OCI-M2 (cell line): ENCODE measurements around the gene AP1M2.
A peak's percentile ranks its signal among the peaks of the same experiment; 100 is the strongest.
"Not testable (repeated sequence)": the region's sequence is repeated elsewhere in the genome, so short reads cannot be mapped to it uniquely, and the experiment has no call there.

Source experiments
- DNase-seq: peaks from one replicate; lab custom pipeline; 2025; ENCODE audit not compliant: unreplicated experiment; lab: John Stamatoyannopoulos, UW

Gene AP1M2

DNA sequence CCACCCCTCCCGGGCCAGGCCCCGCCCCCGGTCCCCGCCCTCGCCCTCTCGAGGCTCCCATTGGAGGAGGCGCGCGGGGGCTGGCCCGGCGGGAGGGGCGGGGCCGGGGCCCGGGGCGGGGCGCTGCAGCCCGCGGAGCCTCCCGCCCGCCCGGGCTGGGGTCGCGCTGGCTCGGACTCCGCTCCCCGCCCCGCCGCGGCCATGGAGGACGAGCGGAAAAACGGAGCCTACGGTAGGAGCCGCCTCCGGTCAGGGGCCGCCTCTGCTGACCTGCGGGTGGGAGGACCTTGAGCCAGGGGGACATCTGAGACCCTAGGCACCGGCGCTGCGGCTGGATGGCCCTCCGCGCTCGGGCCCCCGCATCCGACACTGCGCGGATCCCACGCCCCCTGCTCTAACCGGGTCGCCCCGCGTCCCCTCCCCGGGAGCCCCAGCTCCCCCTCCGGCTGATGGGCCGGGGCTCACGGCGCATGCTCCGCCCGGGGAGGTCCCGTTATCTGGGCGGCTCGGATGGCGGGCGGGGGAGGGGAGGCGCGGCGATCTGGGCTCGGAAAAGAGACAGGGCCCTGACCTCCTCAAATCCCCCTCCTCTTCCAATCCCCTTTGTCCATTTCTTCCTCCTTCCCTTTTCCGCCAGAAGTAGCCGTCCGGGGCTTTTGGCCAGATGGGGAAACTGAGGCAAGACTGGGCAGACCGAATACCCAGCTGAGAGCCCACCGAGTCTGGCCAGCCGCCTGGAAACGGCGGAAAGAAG is 15.4 kb upstream of the AP1M2 start:
- peak; percentile 98 for DNase-seq

DNA sequence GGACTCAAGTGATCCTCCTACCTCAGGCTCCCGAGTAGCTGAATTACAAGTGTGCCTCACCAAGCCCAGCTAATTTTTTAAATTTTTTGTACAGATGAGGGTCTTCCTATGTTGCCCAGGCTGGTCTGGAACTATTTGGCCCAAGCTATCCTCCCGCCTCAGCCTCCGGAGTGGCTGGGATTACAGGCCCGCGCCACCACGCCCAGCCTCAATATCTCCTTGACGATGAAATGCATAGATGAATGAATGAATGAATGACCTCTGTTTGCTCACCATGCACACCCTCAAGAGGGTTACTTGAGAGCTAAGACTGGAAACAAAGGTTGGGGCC is 14.9 kb upstream of the AP1M2 start:
- no peak for DNase-seq

- DNase-seq, result no peak
Measured at GRCh38 chr19:10600149-10600548, 13.0 kb upstream of the AP1M2 start.

DNA sequence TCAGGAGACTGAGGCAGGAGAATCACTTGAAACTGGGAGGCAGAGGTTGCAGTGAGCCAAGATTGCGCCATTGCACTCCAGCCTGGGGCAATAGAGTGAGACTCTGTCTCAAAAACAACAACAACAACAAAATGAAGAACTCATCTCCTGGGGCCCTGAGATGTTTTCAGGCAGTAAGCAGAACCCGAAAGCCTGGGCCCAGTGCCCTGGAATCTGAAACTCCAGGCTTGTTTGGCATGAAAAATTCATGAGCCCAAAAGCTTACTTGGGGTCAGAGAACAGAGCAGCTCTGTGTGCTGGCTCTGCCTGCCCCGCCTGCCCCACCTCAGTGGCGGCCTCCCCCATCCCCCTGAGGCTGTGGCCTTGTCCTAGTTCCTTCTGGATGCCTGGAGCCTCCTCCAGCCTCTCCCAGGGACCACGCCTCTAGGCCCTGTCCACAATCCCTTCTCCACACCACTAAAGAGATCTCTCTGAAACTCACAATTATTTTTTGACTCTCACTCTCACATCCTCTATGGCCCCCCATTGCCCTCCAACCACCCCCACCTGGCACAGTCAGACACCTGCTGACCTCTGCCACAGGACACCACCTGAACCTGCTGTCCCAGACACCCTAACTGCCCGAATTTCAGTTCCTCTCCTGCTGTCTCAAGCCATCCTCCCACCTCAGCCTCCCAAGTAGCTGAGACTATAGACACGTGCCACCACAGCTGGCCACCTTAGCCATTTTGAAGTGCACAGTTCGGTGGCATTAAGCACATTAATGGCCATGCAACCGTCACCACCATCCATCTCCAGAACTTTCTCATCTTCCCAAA is 6.9 kb upstream of the AP1M2 start:
- no peak for DNase-seq

GRCh38 chr19:10593148-10593547 is 6.0 kb upstream of the AP1M2 start:
- no peak for DNase-seq

DNA sequence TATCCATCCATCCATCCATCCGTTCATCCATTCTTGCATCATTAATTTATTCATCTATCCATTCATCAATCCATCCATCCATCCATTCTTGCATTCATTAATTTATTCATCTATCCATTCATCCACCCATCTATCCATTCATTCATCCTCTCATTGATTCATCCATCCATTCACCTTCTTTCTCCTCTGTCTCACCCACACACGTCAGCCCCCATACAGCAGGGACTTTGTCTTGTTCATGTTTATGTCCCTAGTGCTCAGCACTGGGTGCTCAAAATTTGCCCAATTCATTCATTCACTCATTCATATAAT is 683 bp upstream of the AP1M2 start:
- DNase-seq, result no peak

DNA sequence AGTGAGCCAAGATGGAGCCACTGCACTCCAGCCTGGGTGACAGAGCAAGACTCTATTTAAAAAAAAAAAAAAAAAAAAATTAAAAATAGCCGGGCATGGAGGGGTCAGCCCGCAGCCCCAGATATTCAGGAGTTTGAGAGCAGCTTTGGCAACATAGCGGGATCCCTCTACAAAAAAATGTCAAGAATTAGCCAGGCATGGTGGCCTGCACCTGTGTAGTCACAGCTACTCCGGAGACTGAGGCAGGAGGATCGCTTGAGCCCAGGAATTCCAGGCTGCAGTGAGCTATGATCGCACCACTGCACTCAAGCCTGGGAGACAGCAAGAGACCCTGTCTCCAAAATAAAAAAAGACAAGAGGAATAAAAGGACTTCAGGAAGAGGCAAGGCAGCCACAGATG is 716 bp downstream of the AP1M2 start:
- DNase-seq, result no peak

GRCh38 chr19:10583036-10583776 is 3.9 kb downstream of the AP1M2 start:
- DNase-seq, result no peak

GRCh38 chr19:10582091-10582490 is 5.0 kb downstream of the AP1M2 start:
- DNase-seq, result no peak

- peak; percentile 100 for DNase-seq
Measured at GRCh38 chr19:10580979-10581631, 6.0 kb downstream of the AP1M2 start.

DNA sequence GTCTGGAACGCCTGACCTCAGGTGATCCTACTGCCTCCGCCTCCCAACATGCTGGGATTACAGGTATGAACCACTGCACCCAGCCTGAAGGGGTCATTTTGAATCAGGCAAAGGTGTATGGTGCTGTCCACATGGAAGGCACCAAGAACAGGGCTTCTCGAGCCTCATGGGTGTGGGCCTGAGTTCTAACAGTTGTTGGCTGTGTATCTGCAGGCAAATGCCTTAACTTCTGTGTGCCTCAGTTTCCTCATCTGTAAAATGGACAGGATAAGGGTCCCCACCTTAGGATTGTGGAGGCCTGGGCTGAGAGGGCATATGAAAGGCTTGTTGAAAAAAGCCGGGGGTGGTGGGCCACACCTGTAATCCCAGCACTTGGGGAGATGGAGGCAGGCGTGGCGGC is 9.2 kb downstream of the AP1M2 start:
- DNase-seq, result no peak

GRCh38 chr19:10575011-10575716 is 11.9 kb downstream of the AP1M2 start:
- no peak for DNase-seq

DNA sequence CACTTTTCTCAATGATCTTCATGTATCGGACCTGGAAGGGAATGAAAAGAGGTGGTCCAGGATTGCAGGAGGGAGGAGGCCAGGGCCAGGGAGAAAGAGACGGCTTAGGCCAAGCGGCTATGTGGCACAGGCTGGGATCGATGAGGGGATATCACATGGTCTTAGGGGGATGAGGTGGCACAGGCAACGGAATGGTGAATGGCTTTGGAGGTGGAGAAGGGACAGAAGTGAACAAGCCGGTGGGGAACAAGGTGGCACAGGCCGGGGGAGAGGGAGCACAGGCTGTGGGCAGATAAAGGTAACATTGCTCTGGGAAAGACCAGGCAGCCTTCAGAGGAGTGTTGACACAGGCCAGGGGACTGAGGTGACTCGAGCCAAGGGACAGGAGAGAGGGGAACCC is 12.7 kb downstream of the AP1M2 start:
- DNase-seq, result no peak

- DNase-seq, result not testable (repeated sequence)
Measured at GRCh38 chr19:10573793-10574192, 13.3 kb downstream of the AP1M2 start.

DNA sequence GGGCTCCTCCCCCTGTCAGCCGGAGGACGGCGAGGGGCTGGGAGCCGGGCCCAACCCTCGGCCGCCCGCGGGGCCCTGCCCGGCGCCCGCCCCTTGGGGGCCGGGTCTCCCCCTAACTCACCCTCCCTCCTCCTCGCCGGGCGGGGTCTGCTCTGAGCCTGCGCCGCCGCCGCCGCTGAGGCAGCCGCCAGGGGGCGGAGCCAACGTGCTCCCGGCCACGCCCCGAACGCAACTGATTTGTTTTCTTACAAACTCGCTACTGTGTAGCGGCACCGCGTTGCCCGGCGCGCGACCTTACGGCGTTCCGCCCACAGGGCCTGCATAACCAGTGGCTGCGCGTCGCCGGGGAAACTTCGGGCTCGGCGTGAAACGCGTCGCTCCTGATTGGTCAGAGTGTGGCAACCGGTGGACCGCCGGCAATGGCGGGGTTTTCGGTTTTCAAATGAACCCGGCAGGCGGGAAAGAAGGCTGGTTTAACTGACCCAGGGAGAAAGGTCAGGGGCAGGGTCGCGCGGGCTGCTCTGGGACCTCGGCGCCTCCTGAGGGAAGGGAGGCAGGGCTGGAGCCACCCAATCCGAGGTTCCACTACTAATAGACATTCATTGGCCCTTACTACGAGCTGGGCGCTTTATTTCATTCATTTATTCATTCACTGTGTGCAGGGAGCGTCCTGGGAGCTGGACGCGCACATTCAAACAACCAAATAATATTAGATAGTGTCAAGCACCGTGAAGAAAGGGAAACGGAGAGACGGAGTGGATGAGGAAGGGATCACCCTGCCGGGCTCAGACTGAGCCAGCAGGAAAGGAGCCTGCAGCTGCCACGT is 18.1 kb downstream of the AP1M2 start, which contains the start of gene CDKN2D:
Gene CDKN2D, minus strand, starts transcription at position 154 of the 826 bp plus-strand sequence. CDS start 326 bp downstream, outside the sequence.
- peak; percentile 100 for DNase-seq

GRCh38 chr19:10568062-10568825 is 18.9 kb downstream of the AP1M2 start:
- no peak for DNase-seq

DNA sequence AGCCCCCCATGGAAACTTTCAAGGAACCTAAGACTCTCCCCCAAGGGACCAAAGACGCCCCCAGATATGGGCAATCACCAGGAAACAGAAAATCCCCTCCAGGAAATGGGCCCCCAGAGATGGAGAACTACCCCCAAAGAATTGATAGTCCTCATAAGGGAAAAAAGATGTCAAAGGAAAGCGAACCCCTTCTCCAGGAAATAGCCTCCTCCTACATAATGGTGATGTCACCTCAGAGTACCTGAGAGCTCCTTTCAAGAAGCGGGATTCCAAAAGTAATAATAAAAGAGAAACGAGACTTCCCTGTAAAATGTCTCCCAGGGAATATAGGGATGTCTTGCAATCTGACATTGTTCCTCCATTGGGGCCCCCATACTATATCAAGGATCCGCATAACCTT is 19.5 kb downstream of the AP1M2 start:
- no peak for DNase-seq

DNA sequence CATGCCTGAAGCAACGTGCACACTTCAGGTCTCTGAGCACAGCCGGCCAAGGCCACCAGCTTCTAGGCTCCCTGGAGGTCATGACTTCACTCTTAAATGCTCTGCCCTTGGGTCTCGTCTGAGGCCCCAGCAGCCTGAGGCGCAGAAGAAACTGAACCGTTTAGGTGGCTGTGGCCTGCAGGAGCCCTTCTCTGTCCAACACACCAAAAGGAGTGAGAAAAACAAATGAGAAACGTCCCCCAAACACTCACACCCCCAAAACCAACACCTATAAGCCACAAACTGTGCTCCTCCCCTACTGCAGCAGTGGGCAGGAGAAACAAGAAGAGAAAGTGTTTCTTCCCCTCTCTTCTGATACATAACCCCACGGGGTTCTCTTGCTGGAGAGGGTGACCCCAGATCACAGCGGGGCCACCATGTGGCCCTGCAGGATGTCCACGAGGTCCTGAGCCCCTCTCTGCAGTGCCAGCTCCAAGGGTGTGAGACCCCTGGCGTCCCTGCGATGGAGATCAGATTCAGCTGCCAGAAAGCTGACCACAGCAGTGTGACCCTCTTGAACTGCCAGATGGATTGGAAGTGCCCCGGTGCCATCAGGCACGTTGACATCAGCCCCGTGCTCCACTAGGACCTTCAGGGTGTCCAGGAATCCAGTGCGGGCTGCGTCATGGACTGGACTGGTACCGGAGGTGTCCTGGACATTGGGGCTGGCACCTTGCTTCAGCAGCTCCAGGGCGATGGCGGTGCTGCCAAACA is 20.3 kb downstream of the AP1M2 start:
- DNase-seq, result no peak

DNA sequence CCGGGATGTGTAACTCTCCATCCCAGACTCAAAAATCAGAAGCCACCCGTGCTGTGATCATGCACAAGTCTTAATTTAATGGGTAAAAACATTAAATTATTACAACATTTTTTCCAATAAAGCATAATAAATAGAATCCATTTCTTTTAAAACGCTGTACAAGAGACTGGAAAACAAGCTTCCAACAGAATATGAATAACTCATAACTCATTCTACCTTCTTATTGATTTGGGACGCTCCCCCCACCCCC is 20.8 kb downstream of the AP1M2 start:
- DNase-seq, result no peak
